Gastroesophageal sphincter (tissue), 3 donors: Measurements from ENCODE around the gene PNLIP.

ENCODE experiments used
- CTCF ChIP-seq, 4 experiments: fragments of 200-600 bp in 2 of 4; fragments of 450-650 bp in 2 of 4; sonication (generic) in 1 of 4; IDR thresholded peaks; one replicate each; pipeline ENCODE4 v1.5.1; 2017 to 2019; ENCODE audit warnings: antibody characterized with exemption in 4 of 4, mild to moderate bottlenecking in 2 of 4, moderate library complexity in 2 of 4
- EP300 ChIP-seq: sonication (generic); formaldehyde crosslinking; IDR thresholded peaks from one replicate; pipeline ENCODE4 v1.6.1; 2017; ENCODE audit warnings: antibody characterized with exemption, mild to moderate bottlenecking
- POLR2A ChIP-seq, 2 donors: fragments of 450-650 bp; IDR thresholded peaks; one replicate each; pipeline ENCODE4 v1.6.1; 2017; ENCODE audit warnings: antibody characterized with exemption in 2 of 2, mild to moderate bottlenecking in 2 of 2, moderate library complexity in 1 of 2
- POLR2AphosphoS5 ChIP-seq: sonication (generic); formaldehyde crosslinking; IDR thresholded peaks from one replicate; pipeline ENCODE4 v1.6.1; 2017; ENCODE audit warnings: antibody characterized with exemption

- TF ChIP-seq POLR2A (IDR thresholded peaks at IDR 0.05) (no peak), CTCF (IDR thresholded peaks at IDR 0.05) (no peak), EP300 (no peak), POLR2AphosphoS5 (no peak)
Measured at GRCh38 chr10:116611153-116611545, 65.4 kb downstream of the PNLIP start.
